Measurements from ENCODE around the gene MAPK11.

GRCh38 chr22:50317178-50317577 lies 47.0 kb upstream of the MAPK11 start:
- TF ChIP-seq EP300 (IDR thresholded peaks at IDR 0.05; ENCODE audit: low read depth): no peak
- no peak for TF ChIP-seq CTCF (IDR thresholded peaks at IDR 0.05)

All from transverse colon (tissue), 3 donors.